ENCODE measurements around the gene B9D2. TPM values are rescaled to one million over a fixed set of nuclear protein-coding genes. Genes with fewer than 3 reads are reported as not detected.
A peak's percentile ranks its signal among the peaks of the same experiment; 100 is the strongest.

The B9D2 gene
- total RNA-seq, 1 donor from 2014 or later: 5.9 TPM

DNA sequence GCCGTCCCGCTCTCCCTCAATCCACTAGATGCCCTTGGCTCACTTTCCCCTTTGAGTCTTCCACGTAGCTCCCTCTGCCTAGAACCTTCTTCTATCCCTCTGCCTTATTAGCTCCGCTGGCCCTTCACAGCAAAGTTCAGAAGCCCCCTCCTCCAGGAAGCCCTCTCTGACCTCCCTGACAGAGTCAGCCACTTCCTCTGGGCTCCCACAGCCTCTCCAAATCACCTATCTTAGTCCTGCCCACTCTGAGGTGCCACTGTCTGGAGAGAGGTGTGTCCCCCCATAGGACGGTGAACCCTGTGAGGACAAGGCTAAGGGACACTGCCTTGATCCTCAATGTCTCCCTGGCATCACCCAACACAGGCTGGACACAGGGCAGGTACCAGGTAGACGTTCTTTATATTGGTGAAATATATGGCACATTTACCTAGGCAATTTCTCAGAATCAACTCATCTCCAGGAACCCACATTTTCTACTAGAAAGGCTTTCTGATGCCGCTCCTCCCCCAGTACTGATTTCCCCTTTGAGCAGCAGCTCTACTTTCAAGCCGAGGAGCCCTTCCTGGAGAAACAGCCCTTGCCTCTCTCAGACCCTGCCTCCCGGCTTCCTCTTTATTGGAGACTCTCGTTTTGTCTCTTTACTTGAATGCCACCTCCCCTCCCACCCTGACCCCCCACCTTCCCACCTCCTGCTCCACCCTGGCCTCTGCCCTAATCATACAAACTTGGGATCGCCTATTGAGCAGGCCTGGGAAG is 6.8 kb downstream of the B9D2 start:
- peaks cover 22% of the 10 kb centered on the region for H3K36me3 Mint-ChIP-seq (ENCODE audit: low read depth, unreplicated experiment)
- no peak overlapping the region for H3K4me3 Mint-ChIP-seq (ENCODE audit: unreplicated experiment)
- no peak overlapping the region for H3K4me2 ChIP-seq (ENCODE audit: low read length)
- peaks cover 13% of the 10 kb centered on the region for H3K79me2 ChIP-seq (ENCODE audit: insufficient read depth, low read length)
- H3K27ac Mint-ChIP-seq (ENCODE audit: unreplicated experiment): no peak overlapping the region
- H4K20me1 ChIP-seq (ENCODE audit: insufficient read depth, low read length): peaks cover 16% of the 10 kb centered on the region
- H3K4me1 Mint-ChIP-seq (ENCODE audit: low read depth, unreplicated experiment): peaks cover 2% of the 10 kb centered on the region
- no peak overlapping the region for H3K9ac ChIP-seq (ENCODE audit: low read length)
- H2AFZ ChIP-seq (ENCODE audit: low read depth, low read length): no peak overlapping the region
- H3K36me3 ChIP-seq (ENCODE audit: insufficient read depth, low read length): no peaks in the 10 kb centered on the region
- H3K27ac ChIP-seq (ENCODE audit: low read depth, low read length): no peak overlapping the region
- FAIRE-seq: no peak
- H3K4me1 ChIP-seq (ENCODE audit: insufficient read depth, low read length): peaks cover 4% of the 10 kb centered on the region
- no peak for DNase-seq (ENCODE audit: low read depth)
- no peaks in the 10 kb centered on the region for H3K27me3 Mint-ChIP-seq (ENCODE audit: low read depth, unreplicated experiment)
- H3K9me3 ChIP-seq (ENCODE audit: insufficient read depth, low read depth, low read length): no peaks in the 10 kb centered on the region
- no peaks in the 10 kb centered on the region for H3K9me3 Mint-ChIP-seq (ENCODE audit: unreplicated experiment)
- H3K4me3 ChIP-seq (ENCODE audit: insufficient read depth, low read depth, low read length): no peak overlapping the region
- no peaks in the 10 kb centered on the region for H3K27me3 ChIP-seq (ENCODE audit: insufficient read depth, low read length)
- TF ChIP-seq, protein P1, sequence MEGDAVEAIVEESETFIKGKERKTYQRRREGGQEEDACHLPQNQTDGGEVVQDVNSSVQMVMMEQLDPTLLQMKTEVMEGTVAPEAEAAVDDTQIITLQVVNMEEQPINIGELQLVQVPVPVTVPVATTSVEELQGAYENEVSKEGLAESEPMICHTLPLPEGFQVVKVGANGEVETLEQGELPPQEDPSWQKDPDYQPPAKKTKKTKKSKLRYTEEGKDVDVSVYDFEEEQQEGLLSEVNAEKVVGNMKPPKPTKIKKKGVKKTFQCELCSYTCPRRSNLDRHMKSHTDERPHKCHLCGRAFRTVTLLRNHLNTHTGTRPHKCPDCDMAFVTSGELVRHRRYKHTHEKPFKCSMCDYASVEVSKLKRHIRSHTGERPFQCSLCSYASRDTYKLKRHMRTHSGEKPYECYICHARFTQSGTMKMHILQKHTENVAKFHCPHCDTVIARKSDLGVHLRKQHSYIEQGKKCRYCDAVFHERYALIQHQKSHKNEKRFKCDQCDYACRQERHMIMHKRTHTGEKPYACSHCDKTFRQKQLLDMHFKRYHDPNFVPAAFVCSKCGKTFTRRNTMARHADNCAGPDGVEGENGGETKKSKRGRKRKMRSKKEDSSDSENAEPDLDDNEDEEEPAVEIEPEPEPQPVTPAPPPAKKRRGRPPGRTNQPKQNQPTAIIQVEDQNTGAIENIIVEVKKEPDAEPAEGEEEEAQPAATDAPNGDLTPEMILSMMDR (IDR thresholded peaks at IDR 0.05; ENCODE audit: insufficient read depth, low read depth, low read length): no peak
- no peak for TF ChIP-seq EZH2 (IDR thresholded peaks at IDR 0.05; ENCODE audit: insufficient read depth, low read length)

DNA sequence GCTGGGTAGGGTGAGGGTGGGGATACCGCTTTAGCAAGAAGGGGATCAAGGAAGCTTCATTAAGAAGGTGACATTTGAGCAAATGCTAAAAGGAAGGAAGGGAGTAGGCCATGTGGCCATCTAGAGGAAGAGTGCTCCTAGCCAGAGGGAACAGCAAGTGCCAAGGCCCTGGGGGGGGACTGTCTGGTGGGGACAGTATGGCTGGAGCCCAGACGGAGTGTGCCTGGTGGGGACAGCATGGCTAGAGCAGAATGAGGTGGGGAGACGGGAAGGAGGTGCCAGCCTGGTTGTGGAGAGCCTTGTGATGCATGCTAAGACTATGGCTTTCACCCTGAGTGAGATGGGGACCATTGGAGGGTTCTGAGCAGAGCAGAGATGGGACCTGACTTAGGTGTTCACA is 8.1 kb downstream of the B9D2 start:
- no peaks in the 10 kb centered on the region for H3K9me3 Mint-ChIP-seq (ENCODE audit: unreplicated experiment)
- Histone ChIP-seq H3K79me2 (ENCODE audit: insufficient read depth, low read length) (peaks cover 27% of the 10 kb centered on the region), H3K9ac (ENCODE audit: low read length) (no peak overlapping the region), H3K9me3 (ENCODE audit: insufficient read depth, low read depth, low read length) (no peaks in the 10 kb centered on the region), H3K27ac (ENCODE audit: low read depth, low read length) (no peak overlapping the region), H3K4me1 (ENCODE audit: insufficient read depth, low read length) (peaks cover 4% of the 10 kb centered on the region), H3K27me3 (ENCODE audit: insufficient read depth, low read length) (no peaks in the 10 kb centered on the region), H4K20me1 (ENCODE audit: insufficient read depth, low read length) (peaks cover 29% of the 10 kb centered on the region), H2AFZ (ENCODE audit: low read depth, low read length) (no peak overlapping the region), H3K4me2 (ENCODE audit: low read length) (no peak overlapping the region), H3K4me3 (ENCODE audit: insufficient read depth, low read depth, low read length) (no peak overlapping the region), H3K36me3 (ENCODE audit: insufficient read depth, low read length) (no peaks in the 10 kb centered on the region)
- H3K36me3 Mint-ChIP-seq (ENCODE audit: low read depth, unreplicated experiment): peaks cover 22% of the 10 kb centered on the region
- peaks cover 2% of the 10 kb centered on the region for H3K4me1 Mint-ChIP-seq (ENCODE audit: low read depth, unreplicated experiment)
- no peak for DNase-seq (ENCODE audit: low read depth)
- no peak overlapping the region for H3K27ac Mint-ChIP-seq (ENCODE audit: unreplicated experiment)
- FAIRE-seq: no peak
- TF ChIP-seq, protein P1 (IDR thresholded peaks at IDR 0.05; ENCODE audit: insufficient read depth, low read depth, low read length): no peak
- no peak for TF ChIP-seq EZH2 (IDR thresholded peaks at IDR 0.05; ENCODE audit: insufficient read depth, low read length)
- no peaks in the 10 kb centered on the region for H3K27me3 Mint-ChIP-seq (ENCODE audit: low read depth, unreplicated experiment)
- H3K4me3 Mint-ChIP-seq (ENCODE audit: unreplicated experiment): no peak overlapping the region

DNA sequence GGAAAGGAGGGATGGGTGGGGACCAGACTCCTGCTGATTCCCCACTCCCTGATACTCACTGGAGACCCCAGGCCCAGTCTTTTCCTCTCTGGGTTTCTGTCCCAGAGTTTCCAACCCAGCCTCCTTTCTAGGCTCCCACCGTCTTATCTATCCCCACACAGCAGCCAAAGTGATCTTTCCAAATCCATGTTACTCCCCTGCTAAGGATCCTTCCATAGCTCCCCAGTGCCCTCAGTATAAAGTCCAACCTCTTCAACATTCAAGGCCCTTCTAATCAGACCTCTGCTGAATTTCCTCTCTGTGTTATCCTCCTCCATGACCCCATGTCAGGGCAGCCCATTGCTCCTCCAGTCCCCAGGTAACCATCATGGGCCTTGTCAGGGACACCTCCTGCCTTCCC is 8.9 kb downstream of the B9D2 start:
- H3K9ac ChIP-seq (ENCODE audit: low read length): no peak overlapping the region
- FAIRE-seq (no peak), DNase-seq (ENCODE audit: low read depth) (no peak)
- peaks cover 34% of the 10 kb centered on the region for H3K79me2 ChIP-seq (ENCODE audit: insufficient read depth, low read length)
- H2AFZ ChIP-seq (ENCODE audit: low read depth, low read length): no peak overlapping the region
- no peaks in the 10 kb centered on the region for H3K36me3 ChIP-seq (ENCODE audit: insufficient read depth, low read length)
- H3K4me1 ChIP-seq (ENCODE audit: insufficient read depth, low read length): peaks cover 4% of the 10 kb centered on the region
- H3K4me3 ChIP-seq (ENCODE audit: insufficient read depth, low read depth, low read length): no peak overlapping the region
- H3K27me3 ChIP-seq (ENCODE audit: insufficient read depth, low read length): no peaks in the 10 kb centered on the region
- H3K4me3 Mint-ChIP-seq (ENCODE audit: unreplicated experiment): peak overlapping the region; percentile 73
- TF ChIP-seq, protein P1 (IDR thresholded peaks at IDR 0.05; ENCODE audit: insufficient read depth, low read depth, low read length): no peak
- TF ChIP-seq EZH2 (IDR thresholded peaks at IDR 0.05; ENCODE audit: insufficient read depth, low read length): no peak
- no peaks in the 10 kb centered on the region for H3K27me3 Mint-ChIP-seq (ENCODE audit: low read depth, unreplicated experiment)
- H3K27ac ChIP-seq (ENCODE audit: low read depth, low read length): no peak overlapping the region
- no peaks in the 10 kb centered on the region for H3K9me3 ChIP-seq (ENCODE audit: insufficient read depth, low read depth, low read length)
- peaks cover 37% of the 10 kb centered on the region for H4K20me1 ChIP-seq (ENCODE audit: insufficient read depth, low read length)
- no peak overlapping the region for H3K27ac Mint-ChIP-seq (ENCODE audit: unreplicated experiment)
- H3K4me2 ChIP-seq (ENCODE audit: low read length): no peak overlapping the region
- H3K36me3 Mint-ChIP-seq (ENCODE audit: low read depth, unreplicated experiment): peaks cover 22% of the 10 kb centered on the region
- peaks cover 2% of the 10 kb centered on the region for H3K4me1 Mint-ChIP-seq (ENCODE audit: low read depth, unreplicated experiment)
- no peaks in the 10 kb centered on the region for H3K9me3 Mint-ChIP-seq (ENCODE audit: unreplicated experiment)
